T-helper 2 cell treated with Interferon-gamma antibody and Interleukin-4, amounts not matched to agents 5 μg/mL and 100 μg/mL, for 36 hours (primary cell): ENCODE measurements around the gene CNMD.
"Not testable (repeated sequence)": the region's sequence is repeated elsewhere in the genome, so short reads cannot be mapped to it uniquely, and the experiment has no call there.

Experiments
- DNase-seq: peaks from one replicate; pipeline ENCODE4 v3.0.0; 2021; ENCODE audit warnings: low spot score
- H3K27ac Mint-ChIP-seq: one replicate; pipeline ENCODE4 v1.8.0; 2021; ENCODE audit warnings: mild to moderate bottlenecking, mixed read lengths
- H3K27me3 Mint-ChIP-seq: one replicate; pipeline ENCODE4 v1.8.0; 2021; ENCODE audit warnings: low read depth, mixed read lengths
- H3K36me3 Mint-ChIP-seq: one replicate; pipeline ENCODE4 v1.8.0; 2021; ENCODE audit warnings: low read depth, mixed read lengths
- H3K4me1 Mint-ChIP-seq: one replicate; pipeline ENCODE4 v1.8.0; 2021; ENCODE audit warnings: low read depth, mixed read lengths
- H3K4me3 Mint-ChIP-seq: one replicate; pipeline ENCODE4 v1.8.0; 2022; ENCODE audit warnings: mild to moderate bottlenecking, moderate library complexity, mixed read lengths
- H3K9me3 Mint-ChIP-seq: one replicate; pipeline ENCODE4 v1.8.0; 2021; ENCODE audit warnings: mixed read lengths

The CNMD gene

DNA sequence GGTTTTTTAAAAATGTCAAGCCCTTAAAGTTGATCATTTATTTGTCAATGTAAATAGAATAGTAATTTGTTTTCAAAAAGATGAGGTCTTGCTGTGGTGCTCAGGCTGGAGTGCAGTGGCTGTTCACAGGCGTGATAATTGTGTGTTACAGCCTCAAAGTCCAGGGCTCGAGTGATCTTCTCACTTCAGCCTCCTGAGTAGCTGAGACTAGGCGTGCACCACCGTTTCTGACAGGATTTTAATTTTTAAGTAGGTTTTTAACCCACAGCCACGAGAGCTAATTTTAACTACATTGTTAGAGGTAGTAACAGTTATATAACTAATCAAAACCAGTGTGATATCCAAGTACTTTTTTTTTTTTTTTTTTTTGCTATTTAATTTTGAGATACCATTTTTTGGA, 43.1 kb downstream of the CNMD start:
- no peak for DNase-seq
- H3K9me3 Mint-ChIP-seq: no peaks in the 10 kb centered on the region
- H3K36me3 Mint-ChIP-seq: peaks cover 11% of the 10 kb centered on the region
- H3K4me3 Mint-ChIP-seq: no peak overlapping the region
- H3K27me3 Mint-ChIP-seq: no peaks in the 10 kb centered on the region
- no peak overlapping the region for H3K27ac Mint-ChIP-seq
- peaks cover 8% of the 10 kb centered on the region for H3K4me1 Mint-ChIP-seq

DNA sequence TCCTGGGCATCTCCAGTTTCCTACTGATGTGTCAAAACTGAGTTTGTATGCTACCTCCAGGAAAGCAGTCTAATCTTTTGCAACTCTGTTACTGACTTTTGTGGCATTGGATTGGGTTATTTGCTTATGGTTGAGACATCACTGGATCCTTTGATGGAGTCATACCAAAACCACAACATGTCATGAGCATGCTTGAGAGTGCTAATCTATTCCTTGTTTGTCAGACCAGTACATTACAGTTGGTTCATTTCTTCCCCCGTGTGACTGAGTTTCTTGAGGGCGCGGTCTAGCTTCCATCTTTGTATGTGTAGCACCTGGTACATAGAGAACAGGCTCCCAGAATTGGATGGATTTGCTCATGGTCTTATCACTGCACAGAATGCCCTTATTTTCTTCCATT, 43.8 kb downstream of the CNMD start:
- peaks cover 13% of the 10 kb centered on the region for H3K36me3 Mint-ChIP-seq
- no peaks in the 10 kb centered on the region for H3K9me3 Mint-ChIP-seq
- no peak overlapping the region for H3K27ac Mint-ChIP-seq

DNA sequence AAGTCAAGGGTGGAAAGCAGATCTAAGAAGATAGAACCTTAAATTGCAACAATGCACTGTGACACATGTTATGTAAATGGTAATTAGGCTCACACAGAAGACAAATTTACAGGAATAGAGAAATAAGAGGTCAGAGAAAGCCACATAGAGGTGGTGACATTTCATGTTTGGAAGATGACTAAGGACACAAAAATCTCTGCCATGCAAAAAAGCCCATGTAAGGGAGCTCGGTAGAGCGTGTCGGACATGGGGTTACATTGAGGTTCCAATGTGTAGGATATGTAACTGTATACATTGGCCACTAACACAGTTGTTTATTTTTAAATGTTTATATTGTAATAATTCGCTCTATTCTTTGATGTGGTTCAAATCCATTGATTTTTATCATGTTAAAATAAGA, 53.2 kb downstream of the CNMD start:
- no peak for DNase-seq
- no peaks in the 10 kb centered on the region for H3K9me3 Mint-ChIP-seq
- peaks cover 42% of the 10 kb centered on the region for H3K36me3 Mint-ChIP-seq
- H3K27me3 Mint-ChIP-seq: no peaks in the 10 kb centered on the region
- H3K4me1 Mint-ChIP-seq: peaks cover 1% of the 10 kb centered on the region
- H3K4me3 Mint-ChIP-seq: no peak overlapping the region
- no peak overlapping the region for H3K27ac Mint-ChIP-seq

More for the DNA sequence above, 43.8 kb downstream of the CNMD start:
- peaks cover 8% of the 10 kb centered on the region for H3K4me1 Mint-ChIP-seq
- no peak overlapping the region for H3K4me3 Mint-ChIP-seq
- DNase-seq: peak; percentile 52
- no peaks in the 10 kb centered on the region for H3K27me3 Mint-ChIP-seq

DNA sequence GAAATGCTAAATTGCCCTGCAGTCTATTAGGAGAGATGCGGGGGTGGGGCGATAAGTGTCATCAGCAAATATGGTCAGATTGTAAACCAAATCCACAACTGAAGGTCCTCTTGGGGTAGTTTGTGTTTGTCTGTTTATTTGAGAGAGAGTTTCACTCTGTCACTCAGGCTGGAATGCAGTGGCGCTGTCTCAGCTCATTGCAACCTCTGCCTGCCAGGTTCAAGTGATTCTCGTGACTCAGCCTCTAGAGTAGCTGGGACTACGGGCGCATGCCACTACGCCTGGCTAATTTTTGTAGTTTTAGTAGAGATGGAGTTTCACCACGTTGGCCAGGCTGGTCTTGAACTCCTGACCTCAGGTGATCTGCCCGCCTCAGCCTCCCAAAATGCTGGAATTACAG, 53.8 kb downstream of the CNMD start:
- not testable (repeated sequence) for H3K27me3 Mint-ChIP-seq, DNase-seq, H3K4me3 Mint-ChIP-seq, H3K4me1 Mint-ChIP-seq, H3K9me3 Mint-ChIP-seq, H3K27ac Mint-ChIP-seq
- H3K36me3 Mint-ChIP-seq: peaks cover 46% of the 10 kb centered on the region

- DNase-seq: no peak
- Mint-ChIP-seq H3K36me3 (peaks cover 39% of the 10 kb centered on the region), H3K9me3 (no peaks in the 10 kb centered on the region), H3K4me3 (no peak overlapping the region), H3K27ac (no peak overlapping the region), H3K4me1 (peaks cover 2% of the 10 kb centered on the region), H3K27me3 (no peaks in the 10 kb centered on the region)
These were observed 61.8 kb downstream of the CNMD start for GRCh38 chr13:52677823-52678222.

DNA sequence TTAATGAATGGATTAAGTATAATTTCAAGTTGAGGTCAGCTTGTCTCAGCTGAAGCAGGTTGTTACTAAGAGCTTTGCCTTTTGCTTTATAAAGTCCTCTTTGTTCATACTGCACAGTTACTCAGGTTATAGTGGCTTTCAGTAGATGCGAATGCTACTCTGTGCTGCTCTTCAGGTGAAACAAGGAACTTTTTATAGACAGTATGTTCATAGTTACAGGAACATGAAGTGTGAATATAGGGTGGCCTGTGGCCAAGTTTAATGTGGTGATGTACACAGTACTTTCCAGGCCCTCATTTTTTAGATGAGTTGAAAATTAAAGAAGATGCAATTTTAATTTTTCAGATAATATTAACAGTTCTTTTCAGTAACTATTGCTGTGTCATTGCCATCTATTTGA, 66.2 kb downstream of the CNMD start:
- Mint-ChIP-seq H3K27me3 (no peaks in the 10 kb centered on the region), H3K27ac (no peak overlapping the region), H3K4me1 (peaks cover 3% of the 10 kb centered on the region), H3K36me3 (peaks cover 24% of the 10 kb centered on the region), H3K4me3 (no peak overlapping the region), H3K9me3 (no peaks in the 10 kb centered on the region)
- no peak for DNase-seq

GRCh38 chr13:52670726-52671125, 68.9 kb downstream of the CNMD start:
- no peak for DNase-seq
- Mint-ChIP-seq H3K27me3 (no peaks in the 10 kb centered on the region), H3K4me3 (no peak overlapping the region), H3K9me3 (no peaks in the 10 kb centered on the region), H3K36me3 (peaks cover 28% of the 10 kb centered on the region), H3K4me1 (peaks cover 1% of the 10 kb centered on the region), H3K27ac (no peak overlapping the region)

- no peak overlapping the region for H3K27ac Mint-ChIP-seq
- H3K36me3 Mint-ChIP-seq: peaks cover 33% of the 10 kb centered on the region
- peaks cover 1% of the 10 kb centered on the region for H3K4me1 Mint-ChIP-seq
- no peaks in the 10 kb centered on the region for H3K27me3 Mint-ChIP-seq
- H3K9me3 Mint-ChIP-seq: no peaks in the 10 kb centered on the region
- DNase-seq: no peak
- H3K4me3 Mint-ChIP-seq: no peak overlapping the region
These were observed 69.9 kb downstream of the CNMD start for GRCh38 chr13:52669677-52670076.

- H3K9me3 Mint-ChIP-seq: no peaks in the 10 kb centered on the region
- no peak overlapping the region for H3K4me3 Mint-ChIP-seq
- H3K36me3 Mint-ChIP-seq: peaks cover 44% of the 10 kb centered on the region
- DNase-seq: no peak
- H3K4me1 Mint-ChIP-seq: no peaks in the 10 kb centered on the region
- no peak overlapping the region for H3K27ac Mint-ChIP-seq
- H3K27me3 Mint-ChIP-seq: no peaks in the 10 kb centered on the region
These were observed 74.3 kb downstream of the CNMD start for GRCh38 chr13:52665325-52665724.

DNA sequence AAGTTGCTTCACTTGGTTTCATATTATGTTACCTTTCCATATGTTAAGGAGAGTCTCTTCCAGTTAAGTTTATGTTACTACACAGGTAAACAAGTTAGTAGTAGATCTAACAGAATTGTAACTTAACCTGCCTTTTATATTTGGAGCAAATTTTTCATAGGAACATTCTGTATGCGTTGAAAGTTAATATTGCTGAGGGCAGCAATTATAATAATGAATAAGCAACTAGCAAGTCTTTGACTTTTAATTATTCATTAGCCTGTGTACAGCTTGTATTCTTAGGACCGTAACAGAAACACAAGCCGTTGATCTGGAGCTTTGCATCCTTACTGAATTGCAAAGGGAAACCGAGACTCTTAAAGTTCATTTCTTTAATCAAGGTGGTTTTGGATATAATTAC, 75.3 kb downstream of the CNMD start:
- no peak for DNase-seq
- no peak overlapping the region for H3K27ac Mint-ChIP-seq
- no peak overlapping the region for H3K4me3 Mint-ChIP-seq

DNA sequence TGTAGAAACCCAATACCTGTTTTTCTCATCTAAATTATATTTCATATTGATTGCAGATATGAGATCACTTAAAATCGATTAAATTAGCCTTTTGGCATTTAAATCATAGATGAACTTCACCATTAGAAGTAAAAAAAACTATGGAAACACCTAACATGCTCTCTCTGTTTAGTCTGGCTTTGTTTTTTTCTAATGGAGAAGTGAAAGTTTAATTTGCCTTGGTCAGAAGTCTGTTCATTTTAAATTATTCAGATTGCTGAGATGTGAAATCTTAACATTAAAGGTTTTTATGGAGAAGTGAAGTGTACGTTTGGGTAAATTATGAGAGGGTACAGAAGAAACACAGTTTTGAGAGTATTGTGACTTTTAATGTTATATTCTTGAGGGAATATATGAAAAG, 80.3 kb downstream of the CNMD start:
- Mint-ChIP-seq H3K27me3 (no peaks in the 10 kb centered on the region), H3K4me3 (no peak overlapping the region), H3K36me3 (peaks cover 26% of the 10 kb centered on the region), H3K27ac (no peak overlapping the region), H3K4me1 (peaks cover 8% of the 10 kb centered on the region), H3K9me3 (no peaks in the 10 kb centered on the region)
- no peak for DNase-seq

More for the DNA sequence above, 75.3 kb downstream of the CNMD start:
- no peaks in the 10 kb centered on the region for H3K9me3 Mint-ChIP-seq
- H3K4me1 Mint-ChIP-seq: peaks cover 3% of the 10 kb centered on the region
- peaks cover 50% of the 10 kb centered on the region for H3K36me3 Mint-ChIP-seq
- H3K27me3 Mint-ChIP-seq: no peaks in the 10 kb centered on the region
